ENCODE data around the gene PSMB8.

DNA sequence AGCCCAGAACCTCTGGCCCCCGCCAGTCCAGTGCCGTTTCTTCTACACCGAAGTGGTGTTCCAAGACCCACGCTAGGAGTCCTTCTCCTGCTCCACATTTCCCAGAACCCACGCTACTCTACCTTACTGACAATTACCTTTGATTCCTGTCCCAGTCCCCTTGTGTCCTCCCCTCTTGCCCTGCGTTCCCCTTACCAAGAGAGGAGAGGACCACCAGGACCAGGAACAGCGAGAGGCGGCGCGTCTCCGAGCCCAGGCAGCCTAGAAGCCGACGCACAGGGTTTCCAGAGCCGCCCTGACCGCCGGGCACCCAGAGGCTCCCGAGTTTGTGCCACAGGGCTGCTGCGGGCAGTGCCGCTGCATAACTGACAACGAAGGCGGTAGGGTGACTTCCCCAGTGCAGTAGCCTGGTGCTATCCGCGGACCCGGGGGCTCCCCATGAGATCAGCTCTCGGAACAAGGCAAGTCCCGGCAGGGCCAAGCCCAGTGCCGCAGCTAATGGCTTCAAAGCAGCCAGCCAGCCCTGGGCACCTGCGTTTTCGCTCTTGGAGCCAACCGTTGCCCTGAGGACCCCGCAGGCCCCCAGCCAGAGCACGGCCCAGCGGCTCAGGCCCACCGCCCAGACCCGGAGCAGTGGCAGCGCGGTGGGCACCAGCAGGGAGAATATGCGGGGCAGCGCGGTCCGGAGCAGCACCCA, 9.1 kb upstream of the PSMB8 start:
- TF ChIP-seq, protein P1, sequence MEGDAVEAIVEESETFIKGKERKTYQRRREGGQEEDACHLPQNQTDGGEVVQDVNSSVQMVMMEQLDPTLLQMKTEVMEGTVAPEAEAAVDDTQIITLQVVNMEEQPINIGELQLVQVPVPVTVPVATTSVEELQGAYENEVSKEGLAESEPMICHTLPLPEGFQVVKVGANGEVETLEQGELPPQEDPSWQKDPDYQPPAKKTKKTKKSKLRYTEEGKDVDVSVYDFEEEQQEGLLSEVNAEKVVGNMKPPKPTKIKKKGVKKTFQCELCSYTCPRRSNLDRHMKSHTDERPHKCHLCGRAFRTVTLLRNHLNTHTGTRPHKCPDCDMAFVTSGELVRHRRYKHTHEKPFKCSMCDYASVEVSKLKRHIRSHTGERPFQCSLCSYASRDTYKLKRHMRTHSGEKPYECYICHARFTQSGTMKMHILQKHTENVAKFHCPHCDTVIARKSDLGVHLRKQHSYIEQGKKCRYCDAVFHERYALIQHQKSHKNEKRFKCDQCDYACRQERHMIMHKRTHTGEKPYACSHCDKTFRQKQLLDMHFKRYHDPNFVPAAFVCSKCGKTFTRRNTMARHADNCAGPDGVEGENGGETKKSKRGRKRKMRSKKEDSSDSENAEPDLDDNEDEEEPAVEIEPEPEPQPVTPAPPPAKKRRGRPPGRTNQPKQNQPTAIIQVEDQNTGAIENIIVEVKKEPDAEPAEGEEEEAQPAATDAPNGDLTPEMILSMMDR (IDR thresholded peaks at IDR 0.05; ENCODE audit: low read depth, low read length), result no peak
- TF ChIP-seq EZH2phosphoT487 (IDR thresholded peaks at IDR 0.05; ENCODE audit: low read depth), result no peak

Data from OCI-LY3 (cell line).